SU-DHL-6 (cell line): Measurements from ENCODE around the gene PHLDB1.

ENCODE experiments used
- CTCF ChIP-seq: fragments of 200-600 bp; sonication (generic); IDR thresholded peaks from one replicate; pipeline ENCODE4 v1.5.1; 2017; ENCODE audit warnings: antibody characterized with exemption, mild to moderate bottlenecking, low read length, moderate library complexity; ENCODE audit not compliant: insufficient read depth, poor library complexity, severe bottlenecking
- EZH2phosphoT487 ChIP-seq: fragments of 200-600 bp; sonication (generic), shearing (Covaris generic); conservative IDR thresholded peaks from 2 replicates; pipeline ENCODE4 v1.6.1; 2018; ENCODE audit warnings: mild to moderate bottlenecking, antibody characterized with exemption, low read length, moderate library complexity, mixed read lengths

- TF ChIP-seq CTCF (no peak), EZH2phosphoT487 (no peak)
These were observed 21.6 kb downstream of the PHLDB1 start for GRCh38 chr11:118628861-118629549.
